CD4-positive, CD25-positive, alpha-beta regulatory T cell (primary cell): Measurements from ENCODE around the gene FRMD5. TPM values are rescaled to one million over a fixed set of nuclear protein-coding genes. Genes with fewer than 3 reads are reported as not detected.

Experiments used
- ATAC-seq, 2 donors: fragments of 150-1000 bp; cut with Tn5 transposase; one replicate each; pipeline ENCODE4 v1.10.0; 2021; ENCODE audit warnings: low read depth in 2 of 2, moderate number of reproducible peaks in 2 of 2, moderate library complexity in 1 of 2
- DNase-seq, 3 donors: peaks; one replicate each; pipeline versions ENCODE4 v3.0.0 to v3.0.0-alpha.2; 2012 to 2022; ENCODE audit warnings: mixed read lengths in 1 of 3
- H3K27ac ChIP-seq: one replicate; pipeline ENCODE4 v1.7.0; 2013; ENCODE audit warnings: mild to moderate bottlenecking, low read length; ENCODE audit not compliant: insufficient read depth, poor library complexity, severe bottlenecking
- H3K27me3 ChIP-seq: one replicate; pipeline ENCODE4 v1.7.0; 2013; ENCODE audit warnings: low read length; ENCODE audit not compliant: control insufficient read depth, insufficient read depth
- H3K36me3 ChIP-seq: one replicate; pipeline ENCODE4 v1.7.0; 2013; ENCODE audit warnings: mild to moderate bottlenecking, low read length, moderate library complexity; ENCODE audit not compliant: control insufficient read depth, insufficient read depth
- H3K4me1 ChIP-seq: 2 replicates; pipeline ENCODE4 v1.7.0; 2013; ENCODE audit warnings: mild to moderate bottlenecking, low read length; ENCODE audit not compliant: insufficient read depth, control insufficient read depth, poor library complexity, severe bottlenecking
- H3K4me3 ChIP-seq: one replicate; pipeline ENCODE4 v1.7.0; 2013; ENCODE audit warnings: low read depth, mild to moderate bottlenecking, low read length, moderate library complexity
- H3K9me3 ChIP-seq, 2 experiments: 1 replicate in 1 of 2; 2 replicates in 1 of 2; pipeline ENCODE4 v1.7.0; 2013; ENCODE audit warnings: low read length in 2 of 2, mild to moderate bottlenecking in 1 of 2, moderate library complexity in 1 of 2; ENCODE audit not compliant: control insufficient read depth in 2 of 2
- H3K27ac Mint-ChIP-seq, 3 donors: one replicate each; pipeline ENCODE4 v1.8.0; 2020 to 2022; ENCODE audit warnings: mild to moderate bottlenecking in 3 of 3, mixed read lengths in 3 of 3, moderate library complexity in 2 of 3
- H3K27me3 Mint-ChIP-seq: one replicate; pipeline ENCODE4 v1.8.0; 2022; ENCODE audit warnings: mild to moderate bottlenecking, mixed read lengths
- H3K36me3 Mint-ChIP-seq: one replicate; pipeline ENCODE4 v1.8.0; 2020; ENCODE audit warnings: mixed read lengths
- H3K4me1 Mint-ChIP-seq, 4 donors: one replicate each; pipeline ENCODE4 v1.8.0; 2020 to 2022; ENCODE audit warnings: mixed read lengths in 4 of 4, mild to moderate bottlenecking in 1 of 4
- H3K4me3 Mint-ChIP-seq, 4 donors: one replicate each; pipeline ENCODE4 v1.8.0; 2020 to 2022; ENCODE audit warnings: mild to moderate bottlenecking in 4 of 4, mixed read lengths in 4 of 4, moderate library complexity in 3 of 4
- H3K9me3 Mint-ChIP-seq, 7 donors: one replicate each; pipeline ENCODE4 v1.8.0; 2020 to 2022; ENCODE audit warnings: mixed read lengths in 7 of 7, mild to moderate bottlenecking in 3 of 7, moderate library complexity in 2 of 7
- polyA plus RNA-seq, 4 donors: library from polyadenylated mRNA; unstranded; fragments of 300-500 nt; fragmentation: Illumina TruSeq; gene quantifications; one replicate each; pipeline ENCODE4 v1.2.3, GENCODE V29; 2021
- total RNA-seq: library from RNA; stranded (reverse); gene quantifications from one replicate; pipeline ENCODE4 v1.2.3, GENCODE V29; 2022

Gene FRMD5
- total and polyA plus RNA-seq, 5 donors from 2014 or later: 0.24 to 1.1 (median 0.35) TPM; not detected in 1

DNA sequence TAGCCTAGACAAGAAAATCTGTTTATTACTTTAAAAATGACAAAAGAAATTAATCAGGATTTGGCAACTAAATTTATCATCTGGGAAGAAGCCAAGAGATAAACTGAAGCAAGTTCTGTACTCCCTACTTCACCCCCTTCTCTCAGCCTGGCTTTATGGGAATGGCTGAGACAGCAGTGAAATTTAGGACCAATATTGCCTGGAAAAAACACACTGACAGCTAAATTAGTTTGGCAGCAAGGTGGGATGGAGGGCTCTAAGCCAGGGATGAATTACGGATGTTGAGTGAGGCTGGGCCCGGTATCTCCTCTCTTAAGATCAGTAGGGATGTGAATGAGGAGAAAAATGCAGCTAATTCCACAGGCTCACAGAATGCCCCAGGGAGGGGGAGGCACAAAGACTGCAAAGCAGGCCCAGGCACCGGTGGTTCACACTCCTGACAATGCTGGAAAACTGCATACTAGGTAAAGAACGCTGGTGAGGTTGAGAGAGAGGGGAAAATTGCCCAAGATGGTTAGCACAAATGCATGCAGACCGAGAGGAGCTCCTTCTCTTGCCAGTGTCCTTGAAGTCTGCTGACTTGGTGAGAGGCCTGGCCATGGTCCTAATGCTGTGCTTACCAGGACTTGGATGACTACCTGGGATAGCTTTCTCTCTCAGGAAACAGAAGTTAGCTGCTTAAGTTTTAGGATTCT is 279.3 kb downstream of the FRMD5 start:
- no peak for DNase-seq
- no peak overlapping the region for H3K4me3 ChIP-seq
- H3K4me1 ChIP-seq: no peaks in the 10 kb centered on the region
- Mint-ChIP-seq H3K4me1 (no peaks in the 10 kb centered on the region), H3K27ac (no peak overlapping the region), H3K9me3 (no peaks in the 10 kb centered on the region), H3K27me3 (peaks cover 9% of the 10 kb centered on the region), H3K36me3 (no peaks in the 10 kb centered on the region), H3K4me3 (no peak overlapping the region)
- no peaks in the 10 kb centered on the region for H3K9me3 ChIP-seq
- H3K36me3 ChIP-seq: no peaks in the 10 kb centered on the region
- no peak overlapping the region for H3K27ac ChIP-seq
- H3K27me3 ChIP-seq: peaks cover 5% of the 10 kb centered on the region
- no peak for ATAC-seq

DNA sequence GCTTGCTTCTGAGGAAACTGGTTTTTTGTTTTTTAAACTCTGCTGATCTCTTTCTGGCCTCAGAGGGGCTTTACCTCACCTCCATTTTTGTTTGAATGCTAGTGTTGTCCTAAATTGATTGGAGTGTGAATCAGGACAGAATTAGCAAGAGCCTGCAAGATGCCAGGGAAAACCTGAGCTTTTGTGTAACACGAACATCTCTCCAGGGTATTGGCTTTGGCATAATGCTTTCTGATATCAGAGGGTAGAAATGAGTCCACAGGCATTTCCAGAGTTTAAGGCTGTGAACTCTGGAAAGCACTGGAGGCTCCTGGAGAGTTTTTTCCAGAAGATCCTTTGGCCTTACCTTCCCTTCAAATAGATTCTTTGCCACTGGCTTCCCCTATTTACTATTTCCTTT is 281.1 kb downstream of the FRMD5 start:
- Mint-ChIP-seq H3K4me3 (no peak overlapping the region), H3K27ac (no peak overlapping the region), H3K9me3 (no peaks in the 10 kb centered on the region), H3K4me1 (no peaks in the 10 kb centered on the region), H3K27me3 (peaks cover 9% of the 10 kb centered on the region), H3K36me3 (no peaks in the 10 kb centered on the region)
- Histone ChIP-seq H3K4me1 (no peaks in the 10 kb centered on the region), H3K27ac (no peak overlapping the region), H3K9me3 (no peaks in the 10 kb centered on the region), H3K27me3 (peaks cover 3% of the 10 kb centered on the region), H3K4me3 (no peak overlapping the region), H3K36me3 (no peaks in the 10 kb centered on the region)
- ATAC-seq (no peak), DNase-seq (no peak)

DNA sequence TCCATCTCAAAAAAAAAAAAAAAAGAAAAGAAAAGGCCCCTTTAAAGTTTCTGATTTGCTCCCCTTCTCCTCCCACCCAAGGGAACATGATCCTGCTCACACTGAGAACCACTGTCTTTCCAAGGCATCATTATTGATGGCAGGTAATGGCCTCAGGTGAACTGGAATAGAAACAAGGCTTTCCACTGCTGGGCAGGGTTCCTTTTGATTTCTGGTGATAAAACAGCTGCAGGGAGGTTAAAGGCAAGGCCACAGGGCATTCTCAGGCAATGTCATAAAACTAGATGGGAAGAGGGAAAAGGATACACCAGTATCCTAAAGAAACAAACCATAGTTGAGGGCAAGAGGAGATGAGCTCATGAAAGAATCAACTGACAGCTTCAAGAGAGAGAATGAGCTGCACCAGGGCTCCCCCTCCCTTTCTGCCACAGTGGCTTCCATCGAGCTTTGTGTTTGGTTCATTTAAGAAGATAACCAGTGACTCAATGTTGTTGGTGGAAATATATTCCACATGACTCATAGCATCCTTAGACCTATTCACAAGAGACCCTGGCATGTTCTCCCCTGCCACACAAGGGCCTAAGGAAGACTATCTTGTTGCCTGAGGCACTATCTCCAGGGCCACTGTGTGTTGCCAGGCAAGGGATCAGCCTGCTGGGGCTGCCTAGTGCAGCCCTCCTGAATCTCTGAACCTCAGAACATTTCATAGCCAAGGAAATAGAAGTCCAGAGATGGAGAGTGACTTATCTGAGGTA is 281.9 kb downstream of the FRMD5 start:
- Histone ChIP-seq H3K4me3 (no peak overlapping the region), H3K4me1 (no peaks in the 10 kb centered on the region), H3K27me3 (no peaks in the 10 kb centered on the region), H3K9me3 (no peaks in the 10 kb centered on the region), H3K36me3 (no peaks in the 10 kb centered on the region), H3K27ac (no peak overlapping the region)
- Mint-ChIP-seq H3K36me3 (no peaks in the 10 kb centered on the region), H3K4me1 (no peaks in the 10 kb centered on the region), H3K27me3 (peaks cover 9% of the 10 kb centered on the region), H3K9me3 (no peaks in the 10 kb centered on the region), H3K27ac (no peak overlapping the region), H3K4me3 (no peak overlapping the region)
- no peak for ATAC-seq
- no peak for DNase-seq

DNA sequence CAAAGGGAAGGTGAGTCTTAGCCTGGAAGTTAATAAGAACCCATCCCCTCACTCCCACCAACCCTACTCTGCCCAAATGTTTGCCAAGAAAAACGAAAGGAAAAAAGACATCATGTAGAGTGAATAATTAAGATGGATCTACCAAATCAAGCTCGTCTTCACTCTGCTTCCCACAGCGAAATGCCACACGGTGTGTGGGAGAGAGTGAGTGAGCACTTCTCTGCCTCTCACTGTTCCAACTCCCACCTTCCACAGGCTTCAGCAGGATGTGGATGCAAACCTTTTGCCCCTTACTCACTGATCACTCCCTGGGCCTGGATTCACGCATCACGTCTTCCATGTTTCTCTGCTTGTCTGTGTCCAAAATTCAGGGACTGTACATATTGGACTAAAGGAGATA is 282.9 kb downstream of the FRMD5 start:
- H3K4me3 Mint-ChIP-seq: no peak overlapping the region
- H3K4me1 ChIP-seq: no peaks in the 10 kb centered on the region
- DNase-seq (no peak), ATAC-seq (no peak)
- no peaks in the 10 kb centered on the region for H3K9me3 ChIP-seq
- no peaks in the 10 kb centered on the region for H3K36me3 Mint-ChIP-seq
- no peaks in the 10 kb centered on the region for H3K36me3 ChIP-seq
- no peak overlapping the region for H3K4me3 ChIP-seq
- H3K27me3 ChIP-seq: no peaks in the 10 kb centered on the region
- no peak overlapping the region for H3K27ac ChIP-seq
- H3K9me3 Mint-ChIP-seq: no peaks in the 10 kb centered on the region
- no peaks in the 10 kb centered on the region for H3K4me1 Mint-ChIP-seq
- H3K27me3 Mint-ChIP-seq: peaks cover 5% of the 10 kb centered on the region
- no peak overlapping the region for H3K27ac Mint-ChIP-seq

DNA sequence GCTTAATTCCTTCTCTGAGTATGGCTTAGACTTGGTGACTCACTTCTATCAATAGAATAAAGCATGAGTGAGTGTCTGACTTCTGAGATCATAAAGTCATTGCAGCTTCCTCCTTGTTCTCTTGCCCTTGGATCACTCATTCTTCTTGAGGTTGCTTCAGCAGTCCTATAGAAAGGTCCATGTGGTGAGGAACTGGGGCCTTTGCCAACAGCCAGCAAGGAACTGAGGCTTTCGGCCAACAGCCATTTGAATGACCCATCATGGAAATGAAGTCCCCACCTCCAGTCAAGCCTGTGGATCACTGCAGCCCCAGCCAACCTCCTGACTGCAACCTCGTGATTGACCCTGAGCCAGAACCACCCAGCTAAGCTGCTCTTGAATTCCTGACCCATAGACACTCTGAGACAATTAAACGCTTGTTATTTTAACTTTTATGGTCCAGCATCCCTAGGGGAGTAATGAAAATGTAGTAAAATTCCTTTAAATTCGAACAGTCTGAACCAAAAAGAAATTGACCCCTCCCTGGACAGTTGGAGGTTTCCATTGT is 283.8 kb downstream of the FRMD5 start:
- Histone ChIP-seq H3K4me3 (no peak overlapping the region), H3K36me3 (no peaks in the 10 kb centered on the region), H3K4me1 (no peaks in the 10 kb centered on the region), H3K27me3 (no peaks in the 10 kb centered on the region), H3K9me3 (no peaks in the 10 kb centered on the region), H3K27ac (no peak overlapping the region)
- H3K27me3 Mint-ChIP-seq: peaks cover 5% of the 10 kb centered on the region
- H3K4me3 Mint-ChIP-seq: no peak overlapping the region
- no peaks in the 10 kb centered on the region for H3K36me3 Mint-ChIP-seq
- no peaks in the 10 kb centered on the region for H3K9me3 Mint-ChIP-seq
- ATAC-seq: no peak
- no peaks in the 10 kb centered on the region for H3K4me1 Mint-ChIP-seq
- no peak overlapping the region for H3K27ac Mint-ChIP-seq
- no peak for DNase-seq

DNA sequence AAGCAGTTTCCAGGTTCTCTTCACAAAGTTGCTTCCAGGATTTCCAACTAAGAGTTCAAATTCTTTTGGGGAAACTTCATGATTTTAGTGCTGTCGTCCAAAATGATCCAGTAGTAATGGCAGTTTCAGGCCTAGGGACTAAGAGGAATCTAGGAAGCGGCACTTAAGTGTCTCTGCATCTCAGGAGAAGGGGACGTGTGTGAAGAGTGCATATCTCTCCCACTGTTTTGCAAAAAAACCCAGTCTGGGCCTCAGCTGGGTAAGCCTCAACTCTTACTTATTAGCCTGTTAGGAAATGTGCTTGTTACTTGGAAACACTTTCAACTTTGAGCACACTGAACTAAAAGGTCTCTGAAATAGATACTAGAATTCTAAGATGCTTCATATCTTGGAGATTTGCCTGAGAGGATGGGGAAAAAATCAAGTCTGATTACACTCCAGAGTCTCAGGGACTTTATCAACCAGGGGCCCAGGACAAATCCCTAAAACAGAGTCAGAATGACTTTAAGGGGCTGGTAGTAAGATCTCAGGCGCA is 286.5 kb downstream of the FRMD5 start:
- Mint-ChIP-seq H3K36me3 (no peaks in the 10 kb centered on the region), H3K4me1 (peaks cover 0 to 6% (median 4%) of the 10 kb centered on the region in 4 donors), H3K4me3 (no peak overlapping the region), H3K9me3 (no peaks in the 10 kb centered on the region), H3K27me3 (no peaks in the 10 kb centered on the region), H3K27ac (no peak overlapping the region)
- ATAC-seq (no peak), DNase-seq (no peak)
- Histone ChIP-seq H3K9me3 (no peaks in the 10 kb centered on the region), H3K27me3 (no peaks in the 10 kb centered on the region), H3K36me3 (no peaks in the 10 kb centered on the region), H3K4me3 (no peak overlapping the region), H3K4me1 (peaks cover 4% of the 10 kb centered on the region), H3K27ac (no peak overlapping the region)

DNA sequence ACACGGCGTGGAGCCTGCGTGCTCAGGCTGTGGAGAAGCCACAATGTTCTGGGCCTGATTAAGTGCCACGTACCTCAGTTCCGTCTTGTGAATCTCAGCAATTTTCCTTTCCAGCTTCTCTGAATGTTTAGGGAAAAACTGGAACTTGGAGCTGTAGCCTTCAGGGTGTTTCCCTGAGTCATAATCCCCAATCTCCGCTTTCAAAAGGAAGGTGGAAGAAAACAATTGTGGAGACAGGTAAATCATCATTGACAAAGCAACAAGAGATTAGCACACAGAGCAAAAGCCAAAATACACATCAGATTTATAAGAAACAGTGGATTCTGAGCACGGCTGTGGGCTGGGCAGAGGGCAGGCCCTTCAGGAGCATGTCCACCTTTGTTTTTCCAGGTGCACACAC is 289.3 kb downstream of the FRMD5 start:
- no peak overlapping the region for H3K27ac ChIP-seq
- no peaks in the 10 kb centered on the region for H3K9me3 ChIP-seq
- H3K36me3 Mint-ChIP-seq: no peaks in the 10 kb centered on the region
- H3K4me3 Mint-ChIP-seq: no peak overlapping the region
- H3K4me3 ChIP-seq: no peak overlapping the region
- DNase-seq: no peak
- H3K27ac Mint-ChIP-seq: no peak overlapping the region
- H3K36me3 ChIP-seq: no peaks in the 10 kb centered on the region
- H3K27me3 Mint-ChIP-seq: no peaks in the 10 kb centered on the region
- peaks cover 4% of the 10 kb centered on the region for H3K4me1 ChIP-seq
- peaks cover 0 to 6% (median 4%) of the 10 kb centered on the region in 4 donors for H3K4me1 Mint-ChIP-seq
- H3K9me3 Mint-ChIP-seq: no peaks in the 10 kb centered on the region
- ATAC-seq: no peak
- no peaks in the 10 kb centered on the region for H3K27me3 ChIP-seq
